IPS DF 4.7 (cell line): ENCODE data around the gene TMEM50A.
"Not testable (repeated sequence)": the region's sequence is repeated elsewhere in the genome, so short reads cannot be mapped to it uniquely, and the experiment has no call there.

Source experiments
- DNase-seq: peaks from one replicate; pipeline ENCODE4 v3.0.0-alpha.2; 2013; ENCODE audit warnings: low spot score; ENCODE audit errors: extremely low read depth

The TMEM50A gene

DNA sequence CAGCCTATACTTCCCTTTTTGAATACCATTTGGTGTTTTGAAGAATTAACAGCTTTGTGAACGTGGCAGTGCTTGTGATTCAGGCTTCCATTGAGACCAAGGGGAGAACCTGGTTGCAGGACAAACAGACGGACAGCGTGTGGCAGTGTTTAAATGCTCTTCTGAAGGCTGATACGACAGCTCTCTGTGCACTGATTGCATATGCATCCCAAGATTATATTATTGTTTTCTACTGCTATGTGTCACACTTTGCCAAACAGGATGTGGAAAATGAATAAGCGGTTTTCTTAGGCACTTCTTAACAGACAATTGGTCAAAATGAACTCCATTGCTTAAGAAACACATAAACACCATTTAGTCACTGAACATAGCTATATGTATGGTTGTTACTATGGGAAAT, 8.2 kb upstream of the TMEM50A start:
- not testable (repeated sequence) for DNase-seq

- not testable (repeated sequence) for DNase-seq
These were observed 1.2 kb upstream of the TMEM50A start for GRCh38 chr1:25336922-25337354.

- not testable (repeated sequence) for DNase-seq
These were observed 499 bp upstream of the TMEM50A start for GRCh38 chr1:25337483-25338187.

- no peak for DNase-seq
These were observed 852 bp downstream of the TMEM50A start for GRCh38 chr1:25338986-25339385.

DNA sequence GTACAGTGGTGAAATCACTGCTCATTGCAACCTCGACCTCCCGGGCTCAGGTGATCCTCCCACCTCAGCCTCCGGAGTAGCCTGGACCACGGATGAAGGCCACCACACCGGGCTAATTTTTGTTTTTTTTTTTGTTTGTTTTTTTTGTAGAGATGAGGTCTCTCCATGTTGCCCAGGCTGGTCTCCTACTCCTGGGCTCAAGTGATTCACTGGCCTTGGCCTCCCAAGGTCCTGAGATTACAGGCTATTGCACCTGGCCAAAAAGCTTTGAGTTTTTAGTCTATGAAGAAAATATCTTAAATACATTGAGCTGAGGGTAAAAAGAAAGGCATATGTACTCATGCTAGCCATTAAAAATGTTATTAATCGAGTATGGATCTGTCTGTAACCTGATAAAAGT, 3.6 kb downstream of the TMEM50A start:
- no peak for DNase-seq

DNA sequence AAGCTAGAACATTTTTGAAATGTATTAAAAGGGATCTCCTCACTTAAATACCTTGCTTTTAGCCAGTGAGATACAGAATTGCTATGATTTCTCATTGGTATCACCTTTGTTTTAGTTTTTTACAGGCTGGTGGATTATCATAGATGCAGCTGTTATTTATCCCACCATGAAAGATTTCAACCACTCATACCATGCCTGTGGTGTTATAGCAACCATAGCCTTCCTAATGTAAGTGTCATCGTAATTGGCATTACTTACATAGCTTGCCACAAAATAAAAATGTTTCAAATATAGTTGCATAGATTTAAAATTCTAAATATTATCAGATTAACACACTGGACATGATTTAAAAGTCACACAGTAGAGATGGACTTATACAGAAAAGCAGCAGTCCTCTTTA, 4.7 kb downstream of the TMEM50A start:
- no peak for DNase-seq

- DNase-seq: no peak
These were observed 5.7 kb downstream of the TMEM50A start for GRCh38 chr1:25343872-25344271.

DNA sequence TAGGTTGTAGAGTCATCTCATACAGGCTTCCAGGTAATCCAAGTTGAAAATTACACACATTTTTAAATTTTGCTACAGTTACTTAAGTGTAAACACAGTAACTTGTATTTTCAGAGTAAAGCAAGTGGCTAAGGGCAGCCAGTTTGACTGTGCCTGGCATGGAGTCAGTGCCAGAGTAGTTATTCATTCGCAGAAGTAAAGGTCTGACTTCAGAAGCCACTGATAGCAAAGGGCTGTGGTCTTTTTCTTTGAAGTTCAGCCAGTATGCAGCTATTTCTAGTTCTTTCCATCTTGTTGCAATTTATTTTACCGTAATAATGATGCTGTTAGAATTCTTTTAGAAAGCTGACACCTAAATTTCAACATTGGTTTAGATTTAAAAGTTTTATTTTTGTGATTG, 9.4 kb downstream of the TMEM50A start:
- no peak for DNase-seq

- no peak for DNase-seq
These were observed 11.5 kb downstream of the TMEM50A start for GRCh38 chr1:25349606-25350005.

DNA sequence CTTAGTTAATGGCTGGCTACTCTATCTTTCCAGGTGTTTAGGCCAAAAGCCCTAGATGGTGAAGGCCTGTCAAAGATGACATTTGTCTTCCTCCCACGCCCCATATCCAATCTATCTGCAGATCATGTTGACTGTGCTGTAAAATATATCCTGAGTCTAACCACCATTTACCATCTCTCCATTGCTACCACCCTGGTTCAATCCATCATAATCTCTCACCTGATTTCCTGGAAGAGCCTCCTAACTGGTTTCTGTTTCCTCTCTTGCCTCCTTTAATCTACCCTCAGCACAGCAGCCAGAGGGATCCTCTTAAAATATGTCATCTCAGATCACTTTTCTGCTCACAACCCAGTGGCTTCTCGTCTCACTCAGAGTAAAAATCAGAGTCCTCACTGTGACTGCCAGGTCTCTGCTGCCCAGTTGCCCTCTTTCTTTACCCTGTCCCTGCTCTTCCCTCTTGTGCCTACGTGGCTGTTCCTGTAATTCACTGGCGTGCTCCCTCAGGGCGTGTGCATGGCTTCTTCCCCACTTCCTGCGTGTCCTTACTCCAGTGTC, 17.8 kb downstream of the TMEM50A start:
- DNase-seq: no peak

DNA sequence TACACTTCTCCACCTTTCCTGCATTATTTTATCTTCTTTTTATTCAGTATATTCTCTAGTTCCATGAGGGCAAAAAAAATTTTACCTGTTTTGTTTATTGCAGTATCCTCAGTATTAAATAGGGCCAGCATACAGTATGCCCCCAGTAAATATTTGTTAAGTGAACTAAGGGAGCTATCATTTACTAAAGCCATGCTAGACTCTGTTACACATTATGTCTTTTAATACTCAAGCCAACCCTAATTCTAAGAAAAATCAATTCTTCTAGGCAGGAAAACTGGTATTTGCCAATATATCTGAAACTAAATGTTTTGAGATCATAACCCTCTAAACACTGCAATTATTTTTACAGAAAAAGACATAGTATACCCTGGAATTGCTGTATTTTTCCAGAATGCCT, 18.3 kb downstream of the TMEM50A start:
- DNase-seq: no peak

DNA sequence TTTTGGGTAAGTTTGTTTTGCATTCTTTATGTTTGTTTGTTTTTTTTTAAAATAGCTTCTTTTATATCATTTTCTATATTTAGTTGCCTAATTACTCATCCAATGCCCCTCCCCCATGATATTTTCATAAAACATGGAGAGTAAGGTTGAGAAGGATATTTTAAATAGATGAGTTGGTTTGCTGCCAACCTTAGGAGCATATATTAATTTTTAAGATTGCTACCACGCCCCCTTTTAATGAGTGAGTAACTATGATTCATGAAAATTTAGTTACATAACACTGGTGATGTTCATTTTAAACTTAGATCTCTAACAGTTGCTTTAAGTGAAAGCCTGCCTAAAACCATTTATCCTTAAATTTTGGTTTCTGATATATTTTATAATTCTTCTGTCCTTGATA, 18.7 kb downstream of the TMEM50A start:
- no peak for DNase-seq

GRCh38 chr1:25360596-25361581, 22.8 kb downstream of the TMEM50A start:
- no peak for DNase-seq

GRCh38 chr1:25361901-25362300, 23.8 kb downstream of the TMEM50A start:
- DNase-seq: no peak

GRCh38 chr1:25362634-25363559, 24.8 kb downstream of the TMEM50A start:
- DNase-seq: not testable (repeated sequence)

DNA sequence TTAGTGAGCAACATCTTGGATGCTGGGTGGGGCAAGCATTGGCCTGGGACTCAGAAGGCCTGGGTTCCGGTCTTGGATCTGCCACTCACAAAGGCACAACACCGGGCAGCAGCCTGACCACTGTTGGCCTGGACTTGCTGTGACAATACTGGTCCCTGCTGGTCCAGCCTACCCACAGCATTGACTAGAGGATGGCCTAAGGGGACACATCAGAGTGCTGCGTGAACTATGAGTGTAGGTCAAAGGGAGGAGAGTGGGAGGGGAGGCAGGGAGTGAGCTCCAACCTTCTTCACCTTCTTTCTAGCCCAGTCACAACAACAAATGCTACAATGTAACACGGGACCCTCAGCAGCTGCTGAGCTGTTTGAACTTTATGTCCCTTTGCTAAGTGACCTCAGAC, 31.1 kb downstream of the TMEM50A start:
- DNase-seq: no peak

GRCh38 chr1:25369691-25370271, 31.6 kb downstream of the TMEM50A start:
- not testable (repeated sequence) for DNase-seq

DNA sequence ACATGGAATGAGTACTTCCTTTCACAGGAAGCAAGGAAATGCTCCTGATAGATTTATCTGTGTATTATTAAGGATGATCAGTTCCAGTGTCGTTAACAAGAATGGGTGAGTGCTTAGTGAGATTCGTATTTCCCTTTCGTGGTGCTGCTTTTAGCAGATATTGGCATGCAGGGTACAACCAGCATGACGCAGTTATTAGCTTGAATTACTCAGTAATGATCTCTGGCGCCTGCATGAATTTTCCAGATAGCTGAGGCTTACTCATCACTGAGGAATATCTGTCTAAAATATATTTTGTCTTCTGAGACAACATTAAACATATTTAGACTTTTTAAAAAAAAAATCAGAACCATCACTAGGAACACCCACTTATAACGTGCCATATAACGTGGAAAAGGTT, 33.6 kb downstream of the TMEM50A start:
- not testable (repeated sequence) for DNase-seq

DNA sequence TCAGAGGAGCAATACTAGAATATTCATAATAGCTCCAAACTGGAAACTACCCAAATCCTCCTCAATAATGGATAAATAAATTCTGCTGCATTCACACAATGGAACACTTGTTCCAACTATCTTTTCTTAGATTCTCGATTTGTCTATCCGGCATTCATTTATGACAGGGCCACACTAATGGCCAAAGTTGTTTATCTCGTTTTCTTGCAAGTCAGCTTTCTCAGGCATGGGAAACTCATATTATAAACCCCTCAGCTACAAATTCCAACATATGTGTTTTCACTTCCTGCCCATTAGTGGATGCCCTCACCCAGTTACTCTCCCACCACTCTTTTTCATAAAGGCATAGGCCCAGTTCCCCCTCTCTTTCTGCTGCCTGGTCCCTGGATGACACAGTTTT, 40.2 kb downstream of the TMEM50A start:
- not testable (repeated sequence) for DNase-seq

DNA sequence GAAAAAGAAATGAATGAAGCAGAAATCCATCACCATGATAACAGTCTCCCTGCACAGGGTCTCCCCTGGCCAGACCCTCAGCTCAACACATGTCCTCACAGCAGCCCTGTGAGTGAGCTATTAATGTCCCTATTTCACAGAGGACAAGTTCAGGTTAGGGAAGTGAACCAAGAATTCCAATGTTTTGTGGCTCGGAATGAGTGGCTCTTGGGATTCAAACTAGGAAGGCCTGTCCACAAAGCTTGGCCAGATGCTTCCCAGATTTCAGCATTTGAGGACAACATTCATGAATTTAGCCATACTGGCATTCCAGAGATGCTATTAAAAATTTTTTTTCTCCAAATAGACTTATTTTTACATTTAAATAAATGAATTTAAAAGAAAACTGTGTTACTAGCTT, 44.4 kb downstream of the TMEM50A start:
- not testable (repeated sequence) for DNase-seq

- not testable (repeated sequence) for DNase-seq
These were observed 45.0 kb downstream of the TMEM50A start for GRCh38 chr1:25383090-25383489.
